Neural progenitor cell (in vitro differentiated cells): ENCODE data around the gene FLT3. TPM values are rescaled to one million over a fixed set of nuclear protein-coding genes. Genes with fewer than 3 reads are reported as not detected.

Experiments used
- DNase-seq: peaks from one replicate; pipeline ENCODE4 v3.0.0-alpha.2; 2016; ENCODE audit warnings: low spot score
- H2AFZ ChIP-seq: fragments of 200-600 bp; sonication (generic); replicated peaks from 2 replicates; pipeline ENCODE4 v1.6.1; 2016; ENCODE audit warnings: antibody characterized with exemption
- H3F3A ChIP-seq: fragments of 200-600 bp; sonication (generic); 2 replicates; pipeline ENCODE4 v1.6.1; 2016; ENCODE audit warnings: antibody characterized with exemption, low read depth
- H3K27ac ChIP-seq: fragments of 200-600 bp; sonication (generic); 2 replicates; pipeline ENCODE4 v1.5.1; 2016; ENCODE audit warnings: mild to moderate bottlenecking
- H3K27me3 ChIP-seq: fragments of 200-600 bp; sonication (generic); 2 replicates; pipeline ENCODE4 v1.6.1; 2016; ENCODE audit warnings: mild to moderate bottlenecking, moderate library complexity
- H3K36me3 ChIP-seq: fragments of 200-600 bp; sonication (generic); 2 replicates; pipeline ENCODE4 v1.5.1; 2016
- H3K4me1 ChIP-seq: fragments of 200-600 bp; sonication (generic); 2 replicates; pipeline ENCODE4 v1.6.1; 2016; ENCODE audit warnings: mixed run types
- H3K4me2 ChIP-seq: fragments of 200-600 bp; sonication (generic); 2 replicates; pipeline ENCODE4 v1.6.1; 2016
- H3K4me3 ChIP-seq: fragments of 200-600 bp; sonication (generic); 2 replicates; pipeline ENCODE4 v1.5.1; 2016
- H3K79me2 ChIP-seq: fragments of 200-600 bp; sonication (generic); 2 replicates; pipeline ENCODE4 v1.6.1; 2016; ENCODE audit warnings: low read depth
- H3K9ac ChIP-seq: fragments of 200-600 bp; sonication (generic); 2 replicates; pipeline ENCODE4 v1.6.1; 2016
- H3K9me3 ChIP-seq: fragments of 200-600 bp; sonication (generic); 2 replicates; pipeline ENCODE4 v1.5.1; 2016; ENCODE audit warnings: low read depth
- H4K20me1 ChIP-seq: fragments of 200-600 bp; sonication (generic); 2 replicates; pipeline ENCODE4 v1.6.1; 2016; ENCODE audit warnings: low read depth
- H3K27ac Mint-ChIP-seq: 3 replicates; pipeline ENCODE4 v1.8.0; 2021; ENCODE audit warnings: mixed read lengths
- H3K27me3 Mint-ChIP-seq: 2 replicates; pipeline ENCODE4 v1.8.0; 2022; ENCODE audit warnings: low read depth, mild to moderate bottlenecking, inconsistent platforms, moderate library complexity, mixed read lengths; ENCODE audit not compliant: insufficient read depth
- H3K36me3 Mint-ChIP-seq: 3 replicates; pipeline ENCODE4 v1.8.0; 2021; ENCODE audit warnings: mixed read lengths
- H3K4me1 Mint-ChIP-seq: 3 replicates; pipeline ENCODE4 v1.8.0; 2021; ENCODE audit warnings: mixed read lengths
- H3K4me3 Mint-ChIP-seq: 3 replicates; pipeline ENCODE4 v1.8.0; 2021; ENCODE audit warnings: mild to moderate bottlenecking, moderate library complexity, mixed read lengths
- H3K9me3 Mint-ChIP-seq: 3 replicates; pipeline ENCODE4 v1.8.0; 2020; ENCODE audit warnings: mixed read lengths
- EZH2 ChIP-seq: fragments of 200-600 bp; sonication (generic); IDR thresholded peaks from 2 replicates; pipeline ENCODE4 v1.6.1; 2017; ENCODE audit warnings: antibody characterized with exemption, mild to moderate bottlenecking, moderate library complexity
- EZH2phosphoT487 ChIP-seq: fragments of 200-600 bp; sonication (generic); IDR thresholded peaks from 2 replicates; pipeline ENCODE4 v1.6.1; 2017; ENCODE audit warnings: antibody characterized with exemption
- total RNA-seq: library from RNA; depleted of rRNA; stranded (reverse); fragments of >200 nt; gene quantifications from 2 replicates; pipeline ENCODE4 v1.2.3, GENCODE V29; 2015; ENCODE audit warnings: low replicate concordance
- TF ChIP-seq, protein P1 (sequence below): fragments of 200-600 bp; sonication (generic); IDR thresholded peaks from 2 replicates; pipeline ENCODE4 v1.5.1; 2017; ENCODE audit warnings: antibody characterized with exemption, mild to moderate bottlenecking

FLT3 gene
- total RNA-seq, 1 donor from 2014 or later: 0.58 TPM

DNA sequence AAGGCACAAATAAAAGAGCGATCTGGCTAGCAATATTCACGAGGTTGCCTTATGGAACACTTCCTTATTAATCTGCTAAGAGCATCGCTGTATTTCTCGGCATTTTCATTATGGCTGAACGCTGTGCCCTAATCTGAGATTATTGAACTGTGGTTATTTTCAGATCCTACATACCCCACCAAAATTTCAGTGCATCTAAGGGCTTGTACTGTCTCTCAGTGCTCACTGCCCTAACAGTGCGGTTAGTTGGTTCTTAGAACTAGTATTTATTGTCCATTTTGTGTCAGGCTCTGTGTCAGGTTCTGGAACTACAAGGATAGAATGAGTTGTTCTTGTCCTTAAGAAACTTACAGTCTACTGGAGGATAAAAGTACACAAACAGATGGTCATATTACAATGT lies 51.6 kb downstream of the FLT3 start:
- TF ChIP-seq, protein P1, sequence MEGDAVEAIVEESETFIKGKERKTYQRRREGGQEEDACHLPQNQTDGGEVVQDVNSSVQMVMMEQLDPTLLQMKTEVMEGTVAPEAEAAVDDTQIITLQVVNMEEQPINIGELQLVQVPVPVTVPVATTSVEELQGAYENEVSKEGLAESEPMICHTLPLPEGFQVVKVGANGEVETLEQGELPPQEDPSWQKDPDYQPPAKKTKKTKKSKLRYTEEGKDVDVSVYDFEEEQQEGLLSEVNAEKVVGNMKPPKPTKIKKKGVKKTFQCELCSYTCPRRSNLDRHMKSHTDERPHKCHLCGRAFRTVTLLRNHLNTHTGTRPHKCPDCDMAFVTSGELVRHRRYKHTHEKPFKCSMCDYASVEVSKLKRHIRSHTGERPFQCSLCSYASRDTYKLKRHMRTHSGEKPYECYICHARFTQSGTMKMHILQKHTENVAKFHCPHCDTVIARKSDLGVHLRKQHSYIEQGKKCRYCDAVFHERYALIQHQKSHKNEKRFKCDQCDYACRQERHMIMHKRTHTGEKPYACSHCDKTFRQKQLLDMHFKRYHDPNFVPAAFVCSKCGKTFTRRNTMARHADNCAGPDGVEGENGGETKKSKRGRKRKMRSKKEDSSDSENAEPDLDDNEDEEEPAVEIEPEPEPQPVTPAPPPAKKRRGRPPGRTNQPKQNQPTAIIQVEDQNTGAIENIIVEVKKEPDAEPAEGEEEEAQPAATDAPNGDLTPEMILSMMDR: no peak
- TF ChIP-seq EZH2phosphoT487: no peak
- no peak for TF ChIP-seq EZH2
- Mint-ChIP-seq H3K4me1 (no peaks in the 10 kb centered on the region), H3K36me3 (no peaks in the 10 kb centered on the region), H3K27me3 (peaks cover 2% of the 10 kb centered on the region), H3K9me3 (no peaks in the 10 kb centered on the region), H3K4me3 (no peak overlapping the region), H3K27ac (no peak overlapping the region)
- H3K9ac ChIP-seq: no peak overlapping the region
- H3F3A ChIP-seq: peaks cover 24% of the 10 kb centered on the region
- no peaks in the 10 kb centered on the region for H3K79me2 ChIP-seq
- no peaks in the 10 kb centered on the region for H4K20me1 ChIP-seq
- no peak overlapping the region for H3K4me3 ChIP-seq
- peaks cover 5% of the 10 kb centered on the region for H3K27me3 ChIP-seq
- peaks cover 23% of the 10 kb centered on the region for H3K4me1 ChIP-seq
- no peaks in the 10 kb centered on the region for H3K36me3 ChIP-seq
- DNase-seq: no peak
- H3K9me3 ChIP-seq: no peaks in the 10 kb centered on the region
- no peak overlapping the region for H3K27ac ChIP-seq
- no peak overlapping the region for H3K4me2 ChIP-seq
- no peak overlapping the region for H2AFZ ChIP-seq

- Histone ChIP-seq H2AFZ (no peak overlapping the region), H3F3A (peaks cover 24% of the 10 kb centered on the region), H3K79me2 (no peaks in the 10 kb centered on the region), H3K9ac (no peak overlapping the region), H3K27ac (no peak overlapping the region), H3K36me3 (no peaks in the 10 kb centered on the region), H3K4me2 (no peak overlapping the region), H3K4me3 (no peak overlapping the region), H3K9me3 (no peaks in the 10 kb centered on the region), H4K20me1 (no peaks in the 10 kb centered on the region), H3K4me1 (peaks cover 25% of the 10 kb centered on the region), H3K27me3 (peaks cover 5% of the 10 kb centered on the region)
- TF ChIP-seq, protein P1: no peak
- no peak for TF ChIP-seq EZH2phosphoT487
- no peak for TF ChIP-seq EZH2
- Mint-ChIP-seq H3K9me3 (no peaks in the 10 kb centered on the region), H3K27me3 (peaks cover 2% of the 10 kb centered on the region), H3K4me3 (no peak overlapping the region), H3K4me1 (no peaks in the 10 kb centered on the region), H3K27ac (no peak overlapping the region), H3K36me3 (no peaks in the 10 kb centered on the region)
- no peak for DNase-seq
Measured at GRCh38 chr13:28047757-28048388, 52.5 kb downstream of the FLT3 start.

DNA sequence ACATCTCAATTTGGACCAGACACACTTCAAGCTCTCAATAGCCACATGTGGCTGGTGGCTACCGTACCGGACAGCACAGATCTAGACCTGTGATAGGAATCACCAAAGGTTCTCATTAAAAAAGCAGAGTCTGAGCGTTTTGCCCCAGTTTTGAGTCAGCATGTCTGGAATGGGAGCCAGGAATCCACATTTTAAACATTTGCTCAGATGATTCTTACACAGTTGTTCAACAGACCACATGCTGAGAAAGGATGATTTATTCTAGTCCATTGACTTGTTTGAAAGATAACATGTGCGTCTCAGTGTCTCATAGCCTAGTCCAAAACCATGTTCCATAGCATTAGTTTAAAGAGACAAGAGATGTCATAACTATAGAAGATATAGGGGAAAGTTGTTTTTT lies 53.4 kb downstream of the FLT3 start:
- peaks cover 5% of the 10 kb centered on the region for H3K27me3 ChIP-seq
- no peak overlapping the region for H3K4me3 ChIP-seq
- no peaks in the 10 kb centered on the region for H4K20me1 ChIP-seq
- no peaks in the 10 kb centered on the region for H3K4me1 Mint-ChIP-seq
- no peaks in the 10 kb centered on the region for H3K9me3 ChIP-seq
- H3K27ac Mint-ChIP-seq: no peak overlapping the region
- H3K4me2 ChIP-seq: no peak overlapping the region
- H3K9me3 Mint-ChIP-seq: no peaks in the 10 kb centered on the region
- peaks cover 27% of the 10 kb centered on the region for H3K4me1 ChIP-seq
- DNase-seq: no peak
- H2AFZ ChIP-seq: no peak overlapping the region
- TF ChIP-seq EZH2phosphoT487 (no peak), EZH2 (no peak)
- TF ChIP-seq, protein P1: no peak
- peaks cover 30% of the 10 kb centered on the region for H3F3A ChIP-seq
- H3K27me3 Mint-ChIP-seq: peaks cover 3% of the 10 kb centered on the region
- no peak overlapping the region for H3K9ac ChIP-seq
- no peaks in the 10 kb centered on the region for H3K36me3 Mint-ChIP-seq
- no peak overlapping the region for H3K27ac ChIP-seq
- no peaks in the 10 kb centered on the region for H3K79me2 ChIP-seq
- no peak overlapping the region for H3K4me3 Mint-ChIP-seq
- no peaks in the 10 kb centered on the region for H3K36me3 ChIP-seq
